Islet precursor cell (in vitro differentiated cells): ENCODE results near the gene IGF2.

ENCODE experiments used
- DNase-seq: peaks from one replicate; pipeline ENCODE4 v3.0.0-alpha.2; 2018

The IGF2 gene

GRCh38 chr11:2102132-2102882 lies 36.9 kb downstream of the IGF2 start:
- DNase-seq, result no peak

- DNase-seq, result peak; percentile 38
Measured at GRCh38 chr11:2101171-2101675, 38.0 kb downstream of the IGF2 start.

- DNase-seq, result peak; percentile 48
Measured at GRCh38 chr11:2100361-2101170, 38.6 kb downstream of the IGF2 start.

- DNase-seq, result peak; percentile 54
Measured at GRCh38 chr11:2099516-2100349, 39.5 kb downstream of the IGF2 start.

GRCh38 chr11:2098691-2099515 lies 40.3 kb downstream of the IGF2 start:
- DNase-seq, result peak; percentile 41

GRCh38 chr11:2097998-2098690 lies 41.0 kb downstream of the IGF2 start:
- DNase-seq, result no peak

GRCh38 chr11:2097356-2097997 lies 41.7 kb downstream of the IGF2 start:
- peak; percentile 83 for DNase-seq

GRCh38 chr11:2096919-2097301 lies 42.3 kb downstream of the IGF2 start:
- DNase-seq, result peak; percentile 43

- DNase-seq, result peak; percentile 37
Measured at GRCh38 chr11:2096011-2096918, 42.9 kb downstream of the IGF2 start.

- DNase-seq, result no peak
Measured at GRCh38 chr11:2095542-2095941, 43.6 kb downstream of the IGF2 start.

- DNase-seq, result no peak
Measured at GRCh38 chr11:2095198-2095520, 44.0 kb downstream of the IGF2 start.

- DNase-seq, result peak; percentile 46
Measured at GRCh38 chr11:2094354-2095197, 44.6 kb downstream of the IGF2 start.

GRCh38 chr11:2093575-2094353 lies 45.4 kb downstream of the IGF2 start:
- DNase-seq, result peak; percentile 39

GRCh38 chr11:2092956-2093412 lies 46.2 kb downstream of the IGF2 start:
- peak; percentile 50 for DNase-seq

GRCh38 chr11:2092464-2092910 lies 46.7 kb downstream of the IGF2 start:
- peak; percentile 38 for DNase-seq

- peak; percentile 42 for DNase-seq
Measured at GRCh38 chr11:2091786-2092463, 47.3 kb downstream of the IGF2 start.

GRCh38 chr11:2091112-2091746 lies 48.0 kb downstream of the IGF2 start:
- peak; percentile 49 for DNase-seq
